ENCODE data around the gene MYH10.
A peak's percentile ranks its signal among the peaks of the same experiment; 100 is the strongest.

The MYH10 gene

GRCh38 chr17:8644507-8644902, 14.0 kb upstream of the MYH10 start (continued):
- TF ChIP-seq ZNF26 (tag by site-specific recombination; IDR thresholded peaks at IDR 0.05), result no peak
- TF ChIP-seq ZNF140 (tag by site-specific recombination; IDR thresholded peaks at IDR 0.05), result no peak
- TF ChIP-seq GLIS2 (tag by site-specific recombination; IDR thresholded peaks at IDR 0.05), result no peak
- no peak for TF ChIP-seq AEBP2 (tag by site-specific recombination; IDR thresholded peaks at IDR 0.05; ENCODE audit: borderline replicate concordance)
- no peak for TF ChIP-seq ZNF792 (tag by site-specific recombination; IDR thresholded peaks at IDR 0.05)
- no peak for TF ChIP-seq SCRT2 (tag by site-specific recombination; IDR thresholded peaks at IDR 0.05)

- Histone ChIP-seq H3K4me3 (ENCODE audit: low read depth, low read length) (no peak overlapping the region), H3K27ac (ENCODE audit: extremely low read depth, low read depth, low read length) (no peak overlapping the region), H3K36me3 (ENCODE audit: control insufficient read depth in 2 of 2, insufficient read depth in 1 of 2, low read length in 2 of 2) (no peaks in the 10 kb centered on the region), H3K9me3 (ENCODE audit: control insufficient read depth, insufficient read depth, low read depth, low read length) (no peaks in the 10 kb centered on the region), H3K4me1 (ENCODE audit: control insufficient read depth, insufficient read depth, low read length) (no peaks in the 10 kb centered on the region)
- POLR2A ChIA-PET, result no interaction called here
- TF ChIP-seq GLIS1 (tag by site-specific recombination; IDR thresholded peaks at IDR 0.05) (0 out of 2 replicates have a peak, but pooled peaks have one; percentile 19), ZIC2 (tag by site-specific recombination; IDR thresholded peaks at IDR 0.05) (peak; percentile 57; the same call in 1 of the 2 replicates), SALL2 (tag by site-specific recombination; IDR thresholded peaks at IDR 0.05; ENCODE audit: borderline replicate concordance) (no peak)
- CTCF ChIA-PET, result no interaction called here
Measured at GRCh38 chr17:8643855-8644506, 13.5 kb upstream of the MYH10 start.

- CTCF ChIA-PET, result no interaction called here
- POLR2A ChIA-PET, result no interaction called here
- no peaks in the 10 kb centered on the region for H3K9me3 ChIP-seq (ENCODE audit: control insufficient read depth, insufficient read depth, low read depth, low read length)
- no peak overlapping the region for H3K27ac ChIP-seq (ENCODE audit: extremely low read depth, low read depth, low read length)
- no peaks in the 10 kb centered on the region for H3K4me1 ChIP-seq (ENCODE audit: control insufficient read depth, insufficient read depth, low read length)
- H3K36me3 ChIP-seq (ENCODE audit: control insufficient read depth in 2 of 2, insufficient read depth in 1 of 2, low read length in 2 of 2), result no peaks in the 10 kb centered on the region
- H3K4me3 ChIP-seq (ENCODE audit: low read depth, low read length), result no peak overlapping the region
- no peak for TF ChIP-seq OSR2 (tag by site-specific recombination; IDR thresholded peaks at IDR 0.05)
- peak; percentile 97 for TF ChIP-seq ZNF366 (tag by site-specific recombination; conservative IDR thresholded peaks at IDR 0.05)
- peak; percentile 89 for TF ChIP-seq ZBTB17 (tag by site-specific recombination; IDR thresholded peaks at IDR 0.05)
Measured at GRCh38 chr17:8639709-8640108, 9.2 kb upstream of the MYH10 start.

- CTCF ChIA-PET, result interaction anchor here (0.6 to 1.1 kb wide), 3 partner anchors 8 to 261 kb away, joined by 3 to 4 read pairs (median 3); no protein-coding TSS in a partner anchor
- TF ChIP-seq ZNF600 (tag by site-specific recombination; IDR thresholded peaks at IDR 0.05), result peak; percentile 33; the same call in 1 of the 2 replicates
- no peak for TF ChIP-seq BCL11B (tag by site-specific recombination; IDR thresholded peaks at IDR 0.05; ENCODE audit: low read depth)
- TF ChIP-seq ZNF473 (tag by site-specific recombination; IDR thresholded peaks at IDR 0.05), result no peak
- no peak for TF ChIP-seq ZNF221 (tag by site-specific recombination; IDR thresholded peaks at IDR 0.05; ENCODE audit: borderline replicate concordance)
- TF ChIP-seq ZBTB17 (tag by site-specific recombination; IDR thresholded peaks at IDR 0.05), result no peak
- no peak for TF ChIP-seq ELK4 (IDR thresholded peaks at IDR 0.05; ENCODE audit: borderline replicate concordance, low read depth, low read length)
- H3K9me3 ChIP-seq (ENCODE audit: control insufficient read depth, insufficient read depth, low read depth, low read length), result no peaks in the 10 kb centered on the region
- H3K36me3 ChIP-seq (ENCODE audit: control insufficient read depth in 2 of 2, insufficient read depth in 1 of 2, low read length in 2 of 2), result no peaks in the 10 kb centered on the region
- H3K4me3 ChIP-seq (ENCODE audit: low read depth, low read length), result no peak overlapping the region
- H3K27ac ChIP-seq (ENCODE audit: extremely low read depth, low read depth, low read length), result no peak overlapping the region
- POLR2A ChIA-PET, result no interaction called here
- H3K4me1 ChIP-seq (ENCODE audit: control insufficient read depth, insufficient read depth, low read length), result peaks cover 22% of the 10 kb centered on the region
Measured at GRCh38 chr17:8632061-8632460, 1.5 kb upstream of the MYH10 start.
